ENCODE data around the gene ANKRD10.

DNA sequence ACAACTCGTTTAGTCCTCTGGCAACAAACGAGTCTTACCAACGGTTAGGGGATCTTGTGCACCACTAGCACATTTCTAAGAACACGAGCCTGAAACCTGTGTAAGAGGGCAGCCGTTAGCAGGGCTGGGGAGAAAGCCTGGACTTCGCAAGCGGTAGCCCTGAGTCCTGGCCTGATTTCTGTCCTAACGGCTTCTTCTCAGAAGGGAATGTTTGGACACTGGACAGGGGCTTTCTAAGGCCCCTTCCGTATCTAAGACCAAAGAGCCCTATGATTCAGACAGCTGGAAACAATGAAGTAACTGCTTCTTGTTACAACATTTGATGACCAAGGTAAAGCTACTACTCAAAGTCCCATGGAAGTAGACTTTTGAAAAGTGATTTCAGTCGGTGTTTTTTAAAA lies 2.2 kb downstream of the ANKRD10 start:
- TF ChIP-seq CTCF (IDR thresholded peaks at IDR 0.05) (no peak), POLR2A (IDR thresholded peaks at IDR 0.05) (no peak)

Data from tibial nerve (tissue), 3 donors.